ENCODE data around the gene CCDC74A.
"Not testable (repeated sequence)": the region's sequence is repeated elsewhere in the genome, so short reads cannot be mapped to it uniquely, and the experiment has no call there.

CCDC74A gene

GRCh38 chr2:131556998-131557397 is 29.3 kb downstream of the CCDC74A start:
- no peak for DNase-seq (ENCODE audit: low read depth in 2 of 2, low spot score in 1 of 2)

- no peak for DNase-seq (ENCODE audit: low read depth in 2 of 2, low spot score in 1 of 2)
Observed at GRCh38 chr2:131557558-131558321, 30.1 kb downstream of the CCDC74A start.

- DNase-seq (ENCODE audit: low read depth in 2 of 2, low spot score in 1 of 2), result no peak
Observed at GRCh38 chr2:131566371-131566770, 38.7 kb downstream of the CCDC74A start.

GRCh38 chr2:131567891-131568290 is 40.2 kb downstream of the CCDC74A start:
- no peak for DNase-seq (ENCODE audit: low read depth in 2 of 2, low spot score in 1 of 2)

- DNase-seq (ENCODE audit: low read depth in 2 of 2, low spot score in 1 of 2), result not testable (repeated sequence)
Observed at GRCh38 chr2:131568401-131568800, 40.7 kb downstream of the CCDC74A start.

GRCh38 chr2:131572175-131572574 is 44.5 kb downstream of the CCDC74A start:
- no peak for DNase-seq (ENCODE audit: low read depth in 2 of 2, low spot score in 1 of 2)

- DNase-seq (ENCODE audit: low read depth in 2 of 2, low spot score in 1 of 2), result no peak
Observed at GRCh38 chr2:131577812-131578211, 50.1 kb downstream of the CCDC74A start.

- no peak for DNase-seq (ENCODE audit: low read depth in 2 of 2, low spot score in 1 of 2)
Observed at GRCh38 chr2:131580187-131580586, 52.5 kb downstream of the CCDC74A start.

Data from stimulated activated CD8-positive, alpha-beta memory T cell treated with anti-CD3 and anti-CD28 coated beads, Interleukin-4, amount 100 ng/mL, for 1 hour (primary cell).